T-helper 22 cell (primary cell): ENCODE results near the gene POLR2L.

ENCODE experiments used
- DNase-seq: peaks from one replicate; pipeline ENCODE4 v3.0.0-alpha.2; 2020; ENCODE audit warnings: low read depth

Gene POLR2L

DNA sequence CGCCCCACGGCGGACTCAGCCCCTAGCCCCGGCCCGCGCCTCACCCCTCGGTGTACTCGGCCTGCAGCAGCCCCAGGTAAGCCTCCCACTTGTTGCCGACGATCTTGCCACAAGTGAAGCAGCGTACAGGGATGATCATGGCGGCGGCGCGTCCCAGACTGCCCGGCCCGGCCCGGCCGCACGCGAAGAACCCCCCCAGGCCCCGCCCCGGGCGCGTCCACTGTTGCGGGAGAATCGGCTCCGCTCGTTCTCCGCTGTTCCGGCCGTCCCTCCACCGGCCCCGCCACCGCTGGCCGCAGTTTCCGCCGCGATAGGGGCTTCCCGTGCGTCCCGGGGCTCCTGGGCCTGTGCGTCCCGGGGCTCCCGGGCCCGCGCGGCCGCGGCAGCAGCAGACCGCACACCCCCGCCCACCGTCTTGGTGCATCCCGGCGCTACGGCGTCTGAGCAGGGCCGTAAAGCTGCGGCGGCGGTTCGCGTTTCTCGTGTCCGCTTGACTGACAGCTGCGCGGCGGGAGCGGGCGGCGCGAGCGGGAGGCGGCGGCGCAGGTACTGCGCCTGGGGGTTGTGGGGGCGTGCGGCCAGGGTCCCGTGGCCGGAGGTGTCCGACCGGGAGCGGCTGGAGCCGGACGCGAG, at the start of gene POLR2L, which contains the start of gene TSPAN4:
Gene POLR2L (minus strand): TSS at position 160 of the 633 bp plus-strand sequence. CDS start 21 bp downstream, at position 139.
Gene TSPAN4 (plus strand): TSS at position 483 of the 633 bp plus-strand sequence. CDS start 7,453 bp downstream, outside the sequence.
- peak; percentile 75 for DNase-seq

- DNase-seq: no peak
Observed at GRCh38 chr11:890794-891540, 48.6 kb upstream of the POLR2L start.

GRCh38 chr11:889687-890475, 47.6 kb upstream of the POLR2L start:
- no peak for DNase-seq

DNA sequence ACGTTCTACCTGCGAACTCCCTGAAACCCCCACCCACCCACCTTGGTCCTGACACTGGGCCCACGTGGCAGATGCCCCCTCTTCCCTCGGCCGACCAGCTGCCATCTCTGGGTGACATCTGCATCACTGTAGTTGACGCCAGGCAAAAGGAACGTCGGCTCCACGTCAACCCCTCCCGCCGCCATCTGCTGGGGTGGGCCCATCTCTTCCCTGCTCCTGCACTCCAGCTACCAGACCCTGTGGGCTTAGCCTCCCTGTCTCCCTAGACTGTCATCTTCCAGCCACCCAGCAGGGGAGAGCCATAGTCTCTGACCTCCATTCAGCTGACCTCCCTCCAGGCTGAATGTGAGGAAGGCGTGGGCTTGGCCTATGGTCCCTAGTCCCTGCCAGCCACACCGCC, 46.9 kb upstream of the POLR2L start:
- DNase-seq: no peak

DNA sequence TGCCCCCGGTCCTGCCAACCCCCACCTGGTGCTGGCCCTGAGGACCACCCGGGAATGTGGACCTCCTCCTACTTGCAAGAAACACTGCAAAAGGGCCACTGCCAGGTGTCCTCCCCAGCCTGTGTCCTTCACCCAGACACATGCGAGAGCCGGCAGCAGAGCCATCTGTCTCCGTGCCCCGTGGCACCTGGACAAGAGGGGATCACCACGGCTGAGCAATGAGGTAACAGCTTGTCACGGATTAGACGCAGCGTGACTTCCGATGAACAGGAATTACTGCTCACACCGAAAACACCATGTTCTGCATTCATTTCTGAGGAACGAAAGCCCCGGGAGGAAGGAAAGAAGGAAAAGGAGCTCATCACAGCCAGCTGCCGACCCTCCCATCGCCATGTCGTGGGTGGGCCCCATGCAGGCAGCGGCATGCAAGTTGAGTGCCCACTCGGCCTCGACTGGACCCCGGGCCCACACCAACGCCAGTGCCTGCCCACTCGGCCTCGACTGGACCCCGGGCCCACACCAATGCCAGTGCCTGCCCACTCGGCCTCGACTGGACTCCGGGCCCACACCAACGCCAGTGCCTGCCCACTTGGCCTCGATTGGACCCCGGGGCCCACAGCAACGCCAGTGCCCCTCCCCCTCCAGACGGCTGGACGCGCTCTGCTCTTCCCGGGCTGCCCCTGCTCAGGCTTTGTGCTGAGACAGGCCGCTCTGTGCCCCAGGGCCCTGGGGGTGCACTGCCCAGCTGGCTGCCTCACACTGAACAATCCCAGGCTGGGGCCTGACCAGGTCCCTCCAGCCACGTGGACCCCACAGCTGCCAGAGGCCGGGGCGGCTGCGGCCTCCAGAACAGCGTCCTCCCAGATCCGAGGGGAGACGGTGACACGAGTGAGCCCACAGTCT, 46.2 kb upstream of the POLR2L start:
- no peak for DNase-seq

DNA sequence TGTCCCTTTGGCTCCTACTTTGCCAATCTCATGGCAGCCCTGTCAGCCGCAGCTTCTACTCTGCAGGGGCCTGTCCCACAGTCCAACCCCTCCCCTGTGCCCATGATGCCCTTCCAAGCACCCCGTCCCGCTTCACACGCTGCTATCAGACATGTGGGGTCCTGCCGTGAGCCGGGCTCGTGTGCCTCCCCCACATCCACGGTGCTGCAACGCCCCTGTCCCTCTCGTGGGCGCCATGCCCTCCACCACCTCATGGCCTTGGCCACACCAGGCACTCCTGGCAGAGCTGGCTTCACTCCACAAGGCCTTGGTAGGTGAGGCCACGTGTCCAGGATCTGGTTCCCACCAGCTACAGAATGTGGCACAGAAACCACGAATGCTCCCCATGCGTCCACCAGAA, 45.3 kb upstream of the POLR2L start:
- DNase-seq: no peak

- no peak for DNase-seq
Observed at GRCh38 chr11:886568-886967, 44.2 kb upstream of the POLR2L start.

DNA sequence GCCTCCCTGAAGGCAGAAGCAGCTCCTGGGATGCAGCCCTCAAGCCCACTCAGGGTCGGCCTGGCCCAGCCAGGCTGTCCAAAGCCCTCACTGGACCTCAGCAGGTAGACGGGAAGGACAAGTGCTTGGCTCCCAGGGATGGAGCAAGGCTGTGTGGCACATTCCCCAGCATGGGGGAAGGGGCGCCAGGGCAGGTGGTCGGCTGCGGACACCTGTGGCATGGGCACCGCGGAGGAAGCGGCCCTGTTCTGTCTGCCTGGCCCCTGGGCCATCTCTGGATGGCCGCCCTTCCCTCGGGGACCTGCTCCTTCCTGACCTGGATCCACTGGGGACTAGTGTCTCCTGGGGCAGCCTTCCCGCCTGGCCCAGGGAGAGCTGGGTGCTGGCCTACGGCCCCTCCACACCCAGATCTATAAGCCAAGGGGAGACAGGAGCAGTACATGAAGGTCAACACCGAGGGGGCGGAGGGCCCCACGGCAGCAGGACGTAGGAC, 42.3 kb upstream of the POLR2L start:
- no peak for DNase-seq

DNA sequence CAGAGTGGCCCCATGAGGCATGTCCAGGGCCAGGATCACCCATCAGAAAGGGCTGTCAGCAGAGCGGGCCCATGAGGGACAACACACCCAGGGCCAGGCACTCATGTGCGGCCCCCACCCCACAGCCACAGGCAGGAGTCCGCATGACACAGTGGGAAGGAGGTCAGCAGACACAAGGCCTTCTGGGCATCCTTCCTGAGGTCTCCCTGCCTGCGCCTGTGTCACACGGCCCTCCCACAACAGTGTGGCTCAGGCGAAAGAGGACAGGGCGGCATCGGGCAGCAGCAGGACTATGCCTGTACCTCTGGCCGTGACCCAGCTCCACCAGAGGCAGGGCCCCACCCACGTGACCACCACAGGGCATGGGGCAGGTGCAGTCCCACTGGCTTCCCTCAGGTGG, 41.2 kb upstream of the POLR2L start:
- DNase-seq: no peak

- DNase-seq: no peak
Observed at GRCh38 chr11:882596-882995, 40.3 kb upstream of the POLR2L start.

- no peak for DNase-seq
Observed at GRCh38 chr11:880447-880846, 38.1 kb upstream of the POLR2L start.

DNA sequence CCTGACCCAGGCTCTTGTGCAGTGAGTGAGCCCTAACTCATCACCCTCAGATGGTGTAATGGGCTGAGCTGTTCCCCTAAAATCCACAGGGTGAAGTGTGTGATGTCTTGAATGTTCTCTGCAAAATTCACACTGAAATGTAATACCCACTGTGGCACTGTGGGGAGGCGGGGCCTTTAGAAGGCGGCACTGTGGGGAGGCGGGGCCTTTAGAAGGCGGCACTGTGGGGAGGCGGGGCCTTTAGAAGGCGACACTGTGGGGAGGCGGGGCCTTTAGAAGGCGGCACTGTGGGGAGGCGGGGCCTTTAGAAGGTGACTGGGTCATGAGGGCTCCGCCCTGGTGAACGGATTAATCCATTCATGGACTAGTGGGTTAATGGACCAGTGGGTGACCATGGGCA, 35.2 kb upstream of the POLR2L start:
- DNase-seq: no peak

GRCh38 chr11:876545-876944, 34.2 kb upstream of the POLR2L start:
- DNase-seq: no peak

GRCh38 chr11:875769-876301, 33.5 kb upstream of the POLR2L start:
- DNase-seq: no peak

- no peak for DNase-seq
Observed at GRCh38 chr11:875203-875602, 32.9 kb upstream of the POLR2L start.

DNA sequence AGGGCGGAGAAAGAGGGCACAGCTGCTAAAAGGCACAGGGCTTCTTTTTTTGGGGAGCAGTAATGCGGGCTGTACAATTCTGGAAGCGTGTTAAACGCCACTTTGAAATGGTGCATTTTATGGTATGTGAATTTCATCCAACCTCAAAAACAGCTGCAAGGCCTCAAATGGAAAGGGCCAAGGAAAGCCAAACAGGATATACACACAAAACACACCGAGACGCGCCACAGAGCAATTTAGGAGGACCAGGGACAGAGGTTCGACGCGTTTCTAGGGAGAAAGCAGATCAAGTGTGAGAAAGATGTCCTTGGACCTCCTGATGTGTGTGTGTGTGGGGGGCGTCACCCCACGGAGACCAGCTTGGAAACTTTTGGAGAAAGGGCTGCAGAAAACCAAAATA, 31.4 kb upstream of the POLR2L start:
- no peak for DNase-seq

GRCh38 chr11:872799-873198, 30.5 kb upstream of the POLR2L start:
- no peak for DNase-seq

DNA sequence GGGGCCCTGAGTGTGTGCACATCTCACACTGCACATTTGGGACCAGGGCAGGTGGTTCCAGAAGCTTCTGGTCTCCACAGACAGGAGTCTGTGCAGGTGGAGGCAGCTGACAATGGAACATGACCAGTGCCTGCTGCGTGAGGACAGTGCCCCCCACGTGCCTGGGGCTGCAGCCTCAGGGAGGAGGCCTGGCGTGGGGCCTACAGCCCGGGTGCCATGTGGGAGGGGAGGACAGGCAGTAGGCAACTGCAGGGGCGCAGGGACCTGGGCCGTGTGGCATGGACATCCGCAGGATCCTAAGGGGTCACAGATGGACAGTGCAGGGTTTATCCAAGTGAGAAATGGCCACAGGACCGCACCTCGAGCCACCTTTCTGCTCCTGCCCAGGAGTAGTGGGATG, 29.1 kb upstream of the POLR2L start:
- DNase-seq: no peak

- no peak for DNase-seq
Observed at GRCh38 chr11:870418-870817, 28.1 kb upstream of the POLR2L start.

DNA sequence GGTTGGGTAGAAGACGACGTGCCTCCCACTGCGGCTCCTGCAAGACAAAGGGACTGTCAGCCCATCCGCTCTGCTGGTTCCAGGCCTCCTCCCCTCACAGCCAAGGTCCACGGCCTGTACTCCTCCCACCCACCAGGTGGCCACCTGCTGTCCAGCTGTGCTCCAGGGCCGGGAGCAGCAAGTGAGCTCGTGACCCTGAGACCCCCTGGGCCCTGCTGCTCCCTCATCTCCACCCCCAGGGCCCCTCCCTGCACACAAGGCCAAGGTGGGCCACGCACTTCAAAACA, 27.7 kb upstream of the POLR2L start:
- no peak for DNase-seq

DNA sequence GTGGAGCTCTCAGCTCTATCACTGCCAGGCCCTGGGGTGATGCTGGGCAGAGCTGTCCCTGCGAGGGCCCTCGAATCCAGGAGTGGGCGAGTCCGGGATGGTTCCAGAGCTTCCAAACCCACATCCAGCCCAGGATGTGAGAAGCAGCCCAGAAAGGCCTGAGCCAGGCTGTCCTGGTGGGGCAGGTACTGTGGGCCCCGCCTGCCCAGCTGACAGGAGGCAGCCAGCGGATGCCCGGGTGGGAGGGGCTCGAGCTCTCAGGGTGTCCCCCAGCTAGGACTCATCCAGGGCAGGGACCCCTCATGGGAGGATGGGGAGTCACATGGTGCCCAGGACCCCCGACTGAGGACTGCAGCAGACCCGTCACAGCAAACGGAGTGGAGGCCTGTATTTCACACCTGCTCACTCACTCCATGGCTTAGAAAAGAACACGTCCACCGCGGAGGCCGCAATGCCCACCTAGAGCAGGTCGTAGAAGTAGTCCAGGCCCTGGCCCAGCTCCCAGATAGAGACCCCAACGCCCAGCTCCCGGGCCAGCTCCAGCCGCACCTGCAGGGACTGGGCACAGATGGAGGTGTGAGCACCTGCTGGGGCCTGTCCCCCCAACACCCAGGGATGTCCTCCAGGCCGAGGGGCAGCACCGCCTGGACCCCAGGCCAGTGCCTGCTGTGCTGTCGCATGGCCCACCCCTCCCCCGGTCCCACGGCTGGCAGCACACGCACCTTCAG, 27.2 kb upstream of the POLR2L start:
- DNase-seq: no peak
